GM12873 (cell line): ENCODE data around the gene ALCAM.

Experiments used
- TF ChIP-seq, protein P1 (sequence below): IDR thresholded peaks from 2 replicates; pipeline ENCODE4 v1.5.1; 2012; ENCODE audit warnings: low read depth, mild to moderate bottlenecking, moderate library complexity, low read length, control low read depth; ENCODE audit not compliant: insufficient read depth; ENCODE audit errors: missing control alignments

ALCAM gene

GRCh38 chr3:105572501-105572900 is 205.8 kb downstream of the ALCAM start:
- TF ChIP-seq, protein P1, sequence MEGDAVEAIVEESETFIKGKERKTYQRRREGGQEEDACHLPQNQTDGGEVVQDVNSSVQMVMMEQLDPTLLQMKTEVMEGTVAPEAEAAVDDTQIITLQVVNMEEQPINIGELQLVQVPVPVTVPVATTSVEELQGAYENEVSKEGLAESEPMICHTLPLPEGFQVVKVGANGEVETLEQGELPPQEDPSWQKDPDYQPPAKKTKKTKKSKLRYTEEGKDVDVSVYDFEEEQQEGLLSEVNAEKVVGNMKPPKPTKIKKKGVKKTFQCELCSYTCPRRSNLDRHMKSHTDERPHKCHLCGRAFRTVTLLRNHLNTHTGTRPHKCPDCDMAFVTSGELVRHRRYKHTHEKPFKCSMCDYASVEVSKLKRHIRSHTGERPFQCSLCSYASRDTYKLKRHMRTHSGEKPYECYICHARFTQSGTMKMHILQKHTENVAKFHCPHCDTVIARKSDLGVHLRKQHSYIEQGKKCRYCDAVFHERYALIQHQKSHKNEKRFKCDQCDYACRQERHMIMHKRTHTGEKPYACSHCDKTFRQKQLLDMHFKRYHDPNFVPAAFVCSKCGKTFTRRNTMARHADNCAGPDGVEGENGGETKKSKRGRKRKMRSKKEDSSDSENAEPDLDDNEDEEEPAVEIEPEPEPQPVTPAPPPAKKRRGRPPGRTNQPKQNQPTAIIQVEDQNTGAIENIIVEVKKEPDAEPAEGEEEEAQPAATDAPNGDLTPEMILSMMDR: no peak

GRCh38 chr3:105579439-105579838 is 212.7 kb downstream of the ALCAM start:
- TF ChIP-seq, protein P1: no peak

- TF ChIP-seq, protein P1: no peak
Observed at GRCh38 chr3:105580296-105580965, 213.7 kb downstream of the ALCAM start.

DNA sequence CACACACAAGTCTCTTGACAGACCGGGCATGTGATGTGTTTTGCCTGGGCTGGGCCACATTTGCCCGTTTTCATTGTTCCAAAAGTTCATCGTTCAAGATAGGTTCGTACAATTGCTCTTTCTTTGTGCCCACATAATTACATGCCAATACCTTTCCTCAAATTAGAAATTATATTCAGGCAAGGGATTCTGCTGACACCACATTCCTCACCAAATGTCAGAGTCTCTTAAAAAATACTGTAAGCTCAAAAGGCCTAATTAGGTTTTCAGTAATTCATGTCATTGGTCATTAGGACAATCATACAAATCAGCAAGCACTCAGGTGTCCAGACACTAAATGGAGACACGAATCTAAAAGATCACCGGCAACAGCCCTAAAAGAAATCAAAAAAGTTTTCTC is 215.3 kb downstream of the ALCAM start:
- TF ChIP-seq, protein P1: no peak

GRCh38 chr3:105584003-105584790 is 217.5 kb downstream of the ALCAM start:
- TF ChIP-seq, protein P1: no peak

DNA sequence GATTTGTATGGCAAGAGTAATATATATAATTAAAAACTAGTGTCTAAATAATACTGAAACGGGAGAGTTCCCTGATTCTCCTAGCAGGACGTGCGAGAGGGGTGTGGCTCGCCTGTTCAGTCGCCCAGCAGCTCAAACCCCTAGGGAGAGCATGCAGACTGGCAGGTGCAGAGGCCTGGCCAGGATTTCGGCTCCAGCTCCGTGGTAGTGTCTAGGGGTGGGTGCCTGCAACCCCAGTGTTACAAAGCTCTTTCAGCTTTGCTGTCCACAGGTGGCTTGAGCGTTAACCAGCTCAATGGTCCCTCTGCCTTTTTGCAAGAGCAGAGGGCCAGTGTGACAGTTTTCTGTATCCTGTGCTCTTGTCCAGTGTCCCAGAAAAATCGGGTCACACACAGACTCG is 226.6 kb downstream of the ALCAM start:
- TF ChIP-seq, protein P1: no peak

- TF ChIP-seq, protein P1: no peak
Observed at GRCh38 chr3:105594219-105594618, 227.5 kb downstream of the ALCAM start.
